Heart left ventricle (tissue), 16 donors: ENCODE measurements around the gene HORMAD2. TPM values are rescaled to one million over a fixed set of nuclear protein-coding genes. Genes with fewer than 3 reads are reported as not detected.

ENCODE experiments used
- ATAC-seq, 4 donors: fragments of 200-7000 bp; cut with Tn5 transposase; one replicate each; pipeline ENCODE4 v1.9.1; 2020 to 2022; ENCODE audit warnings: moderate library complexity in 4 of 4, mild to moderate bottlenecking in 3 of 4, moderate number of reproducible peaks in 1 of 4
- DNase-seq, 5 donors: peaks; one replicate each; pipeline ENCODE4 v3.0.0-alpha.2; 2020
- H3K27ac ChIP-seq, 12 donors: fragments of 200-600 bp; sonication (generic) in 4 of 12; one replicate each; pipeline versions ENCODE4 v1.5.0 to v1.8.0; 2016 to 2022; ENCODE audit warnings: mild to moderate bottlenecking in 2 of 12
- H3K27me3 ChIP-seq, 9 donors: fragments of 200-600 bp; sonication (generic) in 2 of 9; one replicate each; pipeline versions ENCODE4 v1.5.1 to v1.8.0; 2016 to 2022; ENCODE audit warnings: mild to moderate bottlenecking in 3 of 9
- H3K36me3 ChIP-seq, 9 donors: fragments of 200-600 bp; sonication (generic) in 2 of 9; one replicate each; pipeline versions ENCODE4 v1.5.0 to v1.8.0; 2018 to 2022; ENCODE audit warnings: mild to moderate bottlenecking in 2 of 9
- H3K4me1 ChIP-seq, 12 donors: fragments of 200-600 bp; sonication (generic) in 4 of 12; one replicate each; pipeline versions ENCODE4 v1.5.0 to v1.8.0; 2016 to 2022; ENCODE audit warnings: mild to moderate bottlenecking in 3 of 12
- H3K4me3 ChIP-seq, 12 donors: fragments of 200-600 bp; sonication (generic) in 4 of 12; one replicate each; pipeline versions ENCODE4 v1.5.0 to v1.8.0; 2017 to 2022; ENCODE audit warnings: mild to moderate bottlenecking in 9 of 12, moderate library complexity in 4 of 12
- H3K9me3 ChIP-seq, 12 donors: fragments of 200-600 bp; sonication (generic) in 4 of 12; one replicate each; pipeline versions ENCODE4 v1.5.0 to v1.8.0; 2016 to 2022; ENCODE audit warnings: mild to moderate bottlenecking in 1 of 12
- CTCF ChIP-seq, 12 donors: fragments of 200-600 bp; sonication (generic) in 4 of 12; IDR thresholded peaks; one replicate each; pipeline versions ENCODE4 v1.5.0 to v1.8.0; 2018 to 2022; ENCODE audit warnings: antibody characterized with exemption in 12 of 12, mild to moderate bottlenecking in 5 of 12
- POLR2A ChIP-seq, 2 donors: fragments of 450-650 bp; IDR thresholded peaks; one replicate each; pipeline ENCODE4 v1.6.1; 2017; ENCODE audit warnings: antibody characterized with exemption in 2 of 2, mild to moderate bottlenecking in 2 of 2, moderate library complexity in 2 of 2
- WGBS, 4 donors: extraction: QIAGEN DNeasy Blood & Tissue Kit in 2 of 4; methylation state at CpG; one replicate each; pipeline versions ENCODE4 v1.1.5 to v1.1.7; 2013 to 2018; 5-methylcytosine and 5-hydroxymethylcytosine counted together
- intact Hi-C, 10 donors: fragments of 100-400 bp; cut with DNase I; formaldehyde crosslinking; loops; one replicate each; pipeline versions ENCODE4 v1.11.1 to v1.14.2; 2022
- polyA plus RNA-seq, 2 donors: library from polyadenylated mRNA; stranded (reverse); fragments of 200-250 nt; gene quantifications; one replicate each; pipeline ENCODE4 v1.2.3, GENCODE V29; 2013
- total RNA-seq, 9 donors: library from RNA; depleted of rRNA in 2 of 9; stranded (reverse); fragments of >200 nt in 2 of 9; fragmentation: NEBNext Ultra II Directional in 3 of 9; extraction: Animal tissue kit (Norgen Biotek cat#: 25700) in 3 of 9; gene quantifications; one replicate each; pipeline versions ENCODE4 v1.1.0 to v1.2.4, GENCODE V29; 2016 to 2023
- donor health status: ischemic (EF 13 %, LVEDD 7.1; RV severe dilation, severe dysfunction).
- donor health status: healthy with polysubstance abuse.
- donor health status: DM: no; HTN: yes; CAD: no.
- donor health status: DM: no; HTN: no; CAD: no.
- donor health status: ischemic (EF 25% LVEDD 6.9; RV normal size, moderate dysfunction).
- donor health status: ischemic (EF 25% LVEDD 5.7; RV mildly dilated, moderate dysfunction).
- donor health status: healthy.
- donor health status: DM: yes; HTN: yes; CAD: no.
- donor health status: ischemic (EF 35%, LVEDD 5.7; RV mildly dilated, moderate dysfunction).
- donor health status: nonischemic (EF 11% LVEDD 7.7; RV severe dilation, severe dysfunction).
- donor health status: DM: yes; HTN: yes; CAD: no.
- donor health status: PGD.
- donor health status: ischemic (EF 29% LVEDD 5.4; RV normal size, mild dysfunction).
- donor health status: nonischemic (EF 23%, LVEDD 6.1; RV moderate dilation, normal function).

Gene HORMAD2
- total and polyA plus RNA-seq, 11 donors = not detected

DNA sequence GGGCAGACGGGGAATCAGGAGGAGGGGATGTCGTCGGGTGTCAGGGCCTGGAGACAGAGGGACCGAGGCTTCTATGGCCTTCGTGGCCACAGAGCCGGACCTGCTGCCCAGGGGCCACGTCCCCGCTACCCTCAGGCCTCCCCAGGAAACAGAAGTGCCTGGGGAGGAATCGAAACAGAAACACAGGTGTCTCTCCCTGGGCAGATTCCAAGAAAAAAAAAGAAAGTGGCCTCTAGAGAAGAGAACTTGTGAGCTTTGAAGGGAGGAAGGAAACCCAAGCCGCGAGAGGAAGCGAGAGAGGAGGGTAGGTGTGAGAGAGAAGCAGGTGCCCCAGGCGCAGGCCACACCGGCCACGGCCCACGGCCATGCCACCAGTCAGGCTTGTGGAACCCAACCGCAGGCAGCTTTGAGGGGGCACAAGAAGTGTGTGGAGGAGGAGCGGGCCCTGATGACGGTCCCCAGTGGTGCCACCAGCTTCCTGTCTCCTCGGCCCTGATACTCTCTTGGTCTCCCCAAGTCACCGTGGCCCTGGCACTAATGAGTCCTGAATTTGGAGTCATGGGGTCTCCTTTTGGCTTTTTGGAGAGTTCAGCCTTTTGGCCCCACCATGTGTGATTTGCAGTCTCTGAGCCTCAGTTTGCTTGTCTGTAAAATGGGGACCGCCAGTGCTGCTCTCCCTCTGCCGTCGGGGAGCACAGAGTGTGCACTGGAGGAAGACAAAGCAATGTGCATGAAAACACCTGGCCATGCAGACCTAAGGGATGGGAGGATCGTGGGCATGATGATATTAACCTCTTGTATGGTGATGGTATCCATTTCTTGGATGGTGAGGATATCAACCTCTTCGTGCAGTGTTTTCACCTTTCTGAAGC lies 141.1 kb downstream of the HORMAD2 start:
- H3K27me3 ChIP-seq = peaks cover 3 to 61% (median 18%) of the 10 kb centered on the region in 9 donors
- intact Hi-C loops = no loop called here
- H3K36me3 ChIP-seq = no peaks in the 10 kb centered on the region
- WGBS, 4 donors = 63 to 72% (median 66%) methylated on average over 23 to 26 of the region's 26 CpGs
- no peak for TF ChIP-seq POLR2A (IDR thresholded peaks at IDR 0.05)
- TF ChIP-seq CTCF (IDR thresholded peaks at IDR 0.05) = no peak
- H3K27ac ChIP-seq = peak overlapping the region in 1 of 12 donors; percentile 65
- peak in 1 of 5 donors; percentile 49 for DNase-seq
- H3K4me3 ChIP-seq = no peak overlapping the region
- peak in 1 of 4 donors; percentile 22 for ATAC-seq
- H3K9me3 ChIP-seq = no peaks in the 10 kb centered on the region
- peaks cover 0 to 19% (median 0%) of the 10 kb centered on the region in 12 donors for H3K4me1 ChIP-seq

GRCh38 chr22:30222321-30222720 lies 142.1 kb downstream of the HORMAD2 start:
- 72 to 85% (median 80%) methylated on average over 4 of the region's 4 CpGs for WGBS, 4 donors
- peaks cover 3 to 61% (median 17%) of the 10 kb centered on the region in 9 donors for H3K27me3 ChIP-seq
- peaks cover 0 to 19% (median 0%) of the 10 kb centered on the region in 12 donors for H3K4me1 ChIP-seq
- DNase-seq (no peak), ATAC-seq (no peak)
- no peak overlapping the region for H3K27ac ChIP-seq
- H3K9me3 ChIP-seq = no peaks in the 10 kb centered on the region
- TF ChIP-seq POLR2A (IDR thresholded peaks at IDR 0.05) = no peak
- TF ChIP-seq CTCF (IDR thresholded peaks at IDR 0.05) = no peak
- no peak overlapping the region for H3K4me3 ChIP-seq
- H3K36me3 ChIP-seq = no peaks in the 10 kb centered on the region
- intact Hi-C loops = no loop called here

- H3K4me1 ChIP-seq = peaks cover 0 to 19% (median 0%) of the 10 kb centered on the region in 12 donors
- no peak for TF ChIP-seq POLR2A (IDR thresholded peaks at IDR 0.05)
- no peak for TF ChIP-seq CTCF (IDR thresholded peaks at IDR 0.05)
- no peak overlapping the region for H3K27ac ChIP-seq
- H3K9me3 ChIP-seq = no peaks in the 10 kb centered on the region
- ATAC-seq = no peak
- no peaks in the 10 kb centered on the region for H3K36me3 ChIP-seq
- DNase-seq = no peak
- H3K27me3 ChIP-seq = peaks cover 0 to 70% (median 17%) of the 10 kb centered on the region in 9 donors
- intact Hi-C loops = no loop called here
- 40 to 56% (median 51%) methylated on average over 12 to 15 of the region's 15 CpGs for WGBS, 4 donors
- H3K4me3 ChIP-seq = no peak overlapping the region
These were observed 143.0 kb downstream of the HORMAD2 start for GRCh38 chr22:30223303-30223702.

DNA sequence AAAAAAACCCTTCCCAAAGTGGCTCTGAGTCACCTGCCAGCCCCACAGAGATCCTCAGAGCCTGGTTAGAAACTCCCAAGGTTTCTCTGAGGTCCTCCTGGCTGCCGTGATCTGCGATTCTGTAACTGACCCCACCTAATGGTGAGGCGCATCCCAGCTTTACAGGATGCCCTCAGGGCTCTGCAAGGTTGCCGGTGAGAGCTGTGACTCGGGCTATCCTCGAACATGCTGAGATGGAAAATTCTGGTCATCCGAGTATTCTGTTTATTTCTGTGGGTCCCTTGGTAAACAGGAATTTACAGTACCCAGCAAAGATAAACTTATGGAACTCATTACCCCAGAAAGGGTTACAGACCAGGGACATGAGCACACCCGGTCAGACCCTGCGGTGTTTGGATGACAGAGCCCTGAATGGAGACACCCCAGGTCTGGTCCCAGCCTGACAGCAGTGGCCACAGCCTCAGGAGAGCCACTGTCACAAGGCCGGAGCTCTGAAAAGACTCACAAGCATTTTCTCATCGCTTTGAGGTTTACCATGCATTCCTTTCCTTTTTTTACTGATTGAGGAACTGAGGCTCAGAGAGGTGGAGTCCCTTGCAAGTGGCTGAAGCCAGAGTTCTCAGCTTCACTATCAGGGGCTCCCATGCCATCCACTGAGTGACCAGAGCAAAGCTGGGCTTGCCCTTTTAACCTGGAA lies 144.0 kb downstream of the HORMAD2 start:
- Histone ChIP-seq H3K27ac (no peak overlapping the region), H3K9me3 (no peaks in the 10 kb centered on the region), H3K27me3 (peaks cover 0 to 75% (median 20%) of the 10 kb centered on the region in 9 donors), H3K4me3 (no peak overlapping the region), H3K4me1 (peaks cover 0 to 19% (median 0%) of the 10 kb centered on the region in 12 donors), H3K36me3 (no peaks in the 10 kb centered on the region)
- DNase-seq (no peak), ATAC-seq (no peak)
- 51 to 61% (median 58%) methylated on average over 11 of the region's 11 CpGs for WGBS, 4 donors
- intact Hi-C loops = no loop called here
- TF ChIP-seq POLR2A (IDR thresholded peaks at IDR 0.05) = no peak
- TF ChIP-seq CTCF (IDR thresholded peaks at IDR 0.05) = no peak
